AG04450 (cell line): ENCODE results near the gene DNAJB7. TPM values are rescaled to one million over a fixed set of nuclear protein-coding genes. Genes with fewer than 3 reads are reported as not detected.
"Not testable (repeated sequence)": the region's sequence is repeated elsewhere in the genome, so short reads cannot be mapped to it uniquely, and the experiment has no call there.

Experiments
- CTCF ChIA-PET: fragments of 300-600, 350-600 bp; formaldehyde crosslinking; extraction: SDS; loops from one replicate; lab custom pipeline; 2022; ENCODE audit warnings: antibody characterized with exemption, inconsistent platforms; lab: Charles Lee
- POLR2A ChIA-PET: fragments of 350-600 bp; formaldehyde crosslinking; extraction: SDS; loops from one replicate; lab custom pipeline; 2021; ENCODE audit warnings: antibody characterized with exemption, inconsistent platforms; lab: Yijun Ruan, JAX
- DNase-seq: peaks from one replicate; pipeline ENCODE4 v3.0.0-alpha.2; 2011; ENCODE audit warnings: low read depth, low spot score
- H3K27ac ChIP-seq: one replicate; pipeline ENCODE4 v1.5.1; 2012; ENCODE audit warnings: low read depth, low read length, control low read depth
- H3K27me3 ChIP-seq: one replicate; pipeline ENCODE4 v1.6.0; 2012; ENCODE audit warnings: low read length; ENCODE audit not compliant: control insufficient read depth, insufficient read depth
- H3K4me3 ChIP-seq: 2 replicates; pipeline ENCODE4 v1.5.1; 2011; ENCODE audit warnings: mild to moderate bottlenecking, low read depth, low read length, control low read depth
- H3K9me3 ChIP-seq: 2 replicates; pipeline ENCODE4 v1.5.1; 2012; ENCODE audit warnings: low read length; ENCODE audit not compliant: control insufficient read depth, insufficient read depth
- polyA plus RNA-seq: library from polyadenylated mRNA; depleted of rRNA; stranded (reverse); fragments of >200 nt; gene quantifications from 2 replicates; pipeline ENCODE4 v1.2.3, GENCODE V29; 2011
- TF ChIP-seq, protein P1 (sequence below): IDR thresholded peaks from 2 replicates; pipeline ENCODE4 v1.5.1; 2011; ENCODE audit warnings: low read depth, low read length, control low read depth, inconsistent platforms

Gene DNAJB7
- polyA plus RNA-seq, 1 experiment: not detected

DNA sequence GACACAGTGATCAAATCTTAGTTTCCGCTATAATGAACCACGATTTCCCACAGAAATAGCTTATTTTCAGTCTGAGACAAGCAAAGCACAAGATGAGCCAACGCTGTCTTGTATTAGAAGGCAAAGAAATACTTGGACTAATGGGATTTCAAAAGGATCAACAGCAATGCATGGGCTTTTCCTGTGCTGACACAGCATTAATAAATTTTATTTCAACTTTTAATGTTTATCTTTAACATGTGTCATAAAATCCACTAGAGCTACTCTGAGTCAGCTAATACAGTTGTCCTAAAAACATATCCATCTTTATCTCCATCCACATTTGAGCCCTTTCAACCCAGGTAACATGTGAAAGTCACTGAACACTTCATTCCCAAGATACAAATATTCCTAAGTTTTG is 27.3 kb downstream of the DNAJB7 start:
- H3K27ac ChIP-seq: no peak overlapping the region
- no peaks in the 10 kb centered on the region for H3K9me3 ChIP-seq
- POLR2A ChIA-PET: no interaction called here
- TF ChIP-seq, protein P1, sequence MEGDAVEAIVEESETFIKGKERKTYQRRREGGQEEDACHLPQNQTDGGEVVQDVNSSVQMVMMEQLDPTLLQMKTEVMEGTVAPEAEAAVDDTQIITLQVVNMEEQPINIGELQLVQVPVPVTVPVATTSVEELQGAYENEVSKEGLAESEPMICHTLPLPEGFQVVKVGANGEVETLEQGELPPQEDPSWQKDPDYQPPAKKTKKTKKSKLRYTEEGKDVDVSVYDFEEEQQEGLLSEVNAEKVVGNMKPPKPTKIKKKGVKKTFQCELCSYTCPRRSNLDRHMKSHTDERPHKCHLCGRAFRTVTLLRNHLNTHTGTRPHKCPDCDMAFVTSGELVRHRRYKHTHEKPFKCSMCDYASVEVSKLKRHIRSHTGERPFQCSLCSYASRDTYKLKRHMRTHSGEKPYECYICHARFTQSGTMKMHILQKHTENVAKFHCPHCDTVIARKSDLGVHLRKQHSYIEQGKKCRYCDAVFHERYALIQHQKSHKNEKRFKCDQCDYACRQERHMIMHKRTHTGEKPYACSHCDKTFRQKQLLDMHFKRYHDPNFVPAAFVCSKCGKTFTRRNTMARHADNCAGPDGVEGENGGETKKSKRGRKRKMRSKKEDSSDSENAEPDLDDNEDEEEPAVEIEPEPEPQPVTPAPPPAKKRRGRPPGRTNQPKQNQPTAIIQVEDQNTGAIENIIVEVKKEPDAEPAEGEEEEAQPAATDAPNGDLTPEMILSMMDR: no peak
- no peak for DNase-seq
- H3K4me3 ChIP-seq: no peak overlapping the region
- H3K27me3 ChIP-seq: no peaks in the 10 kb centered on the region
- CTCF ChIA-PET: no interaction called here

DNA sequence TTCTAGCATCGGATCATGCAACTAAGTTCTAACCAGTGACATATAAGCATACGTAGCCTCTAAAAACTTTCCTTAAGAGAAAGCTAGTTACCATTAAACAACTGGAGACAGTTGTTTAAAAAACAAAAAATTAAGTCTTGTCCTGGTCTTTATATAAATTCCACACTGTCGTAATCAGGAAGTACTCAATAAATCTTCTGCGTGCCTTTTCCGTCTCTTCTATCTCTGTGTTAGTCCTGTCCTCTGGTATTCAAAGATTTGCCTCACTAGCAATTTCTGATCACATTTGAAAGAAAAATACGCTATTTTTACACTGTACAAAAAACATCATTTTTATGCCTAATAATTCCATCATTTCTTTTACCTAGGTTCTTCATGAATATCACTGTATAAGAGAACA is 32.8 kb downstream of the DNAJB7 start:
- H3K4me3 ChIP-seq: no peak overlapping the region
- no peak for DNase-seq
- TF ChIP-seq, protein P1: no peak
- no peaks in the 10 kb centered on the region for H3K27me3 ChIP-seq
- no peaks in the 10 kb centered on the region for H3K9me3 ChIP-seq
- no peak overlapping the region for H3K27ac ChIP-seq
- ChIA-PET POLR2A (no interaction called here), CTCF (interaction anchor here (0.6 kb wide), 1 partner anchor 12 kb away, joined by 4 read pairs; no protein-coding TSS in a partner anchor)

DNA sequence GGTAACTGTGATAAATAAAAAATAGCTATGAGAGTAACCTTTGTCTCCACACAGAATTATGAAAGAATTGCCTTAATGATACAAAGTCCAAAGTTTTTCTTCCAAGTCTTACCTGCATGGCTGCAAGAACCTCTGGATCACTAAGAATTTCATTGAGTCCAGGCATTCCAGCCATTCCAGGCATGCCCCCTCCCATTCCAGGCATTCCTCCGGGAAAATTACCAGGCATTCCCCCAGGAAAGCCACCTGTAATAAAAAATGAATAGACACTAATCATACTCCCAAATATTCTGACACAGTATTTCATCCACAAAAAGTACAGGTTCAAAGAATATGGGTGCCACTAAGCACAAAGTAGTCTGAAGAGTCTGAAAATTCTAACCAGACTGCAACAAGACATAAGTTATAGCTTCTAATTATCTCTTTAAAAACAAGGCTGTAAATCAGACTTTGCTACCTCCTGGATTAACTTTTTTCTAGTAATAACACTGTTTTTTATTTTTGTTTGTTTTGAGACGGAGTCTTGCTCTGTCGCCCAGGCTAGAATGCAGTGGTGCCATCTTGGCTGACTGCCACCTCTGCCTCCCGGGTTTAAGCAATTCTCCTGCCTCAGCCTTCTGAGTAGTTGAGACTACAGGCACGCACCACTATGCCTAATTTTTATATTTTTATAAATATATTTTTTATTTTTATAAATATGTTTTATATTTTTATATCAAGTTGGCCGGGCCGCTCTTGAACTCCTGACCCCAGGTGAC is 34.8 kb downstream of the DNAJB7 start:
- no peak for DNase-seq
- H3K27ac ChIP-seq: no peak overlapping the region
- ChIA-PET CTCF (no interaction called here), POLR2A (no interaction called here)
- no peak overlapping the region for H3K4me3 ChIP-seq
- H3K27me3 ChIP-seq: no peaks in the 10 kb centered on the region
- H3K9me3 ChIP-seq: no peaks in the 10 kb centered on the region
- TF ChIP-seq, protein P1: no peak

DNA sequence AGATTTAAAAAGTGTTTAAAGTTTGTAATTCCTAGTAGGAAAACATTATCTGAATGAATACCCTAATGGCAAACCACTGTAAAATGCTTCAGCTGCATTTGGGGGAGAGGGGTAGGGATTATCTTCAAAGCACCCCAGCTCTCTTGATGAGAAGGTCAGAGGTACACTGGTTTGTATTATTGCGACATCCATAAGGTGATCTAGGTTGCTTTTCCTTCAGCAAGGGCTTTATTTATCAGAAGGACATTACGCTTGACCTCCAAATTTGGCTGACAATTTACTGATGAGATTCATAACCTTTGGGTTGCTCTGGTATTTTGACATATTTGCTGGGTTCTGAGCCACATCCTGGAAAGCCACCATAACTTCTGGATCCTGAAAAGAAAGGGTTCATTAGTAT is 35.6 kb downstream of the DNAJB7 start:
- DNase-seq, POLR2A ChIA-PET, H3K27me3 ChIP-seq, H3K27ac ChIP-seq, H3K9me3 ChIP-seq, CTCF ChIA-PET, H3K4me3 ChIP-seq: not testable (repeated sequence)

DNA sequence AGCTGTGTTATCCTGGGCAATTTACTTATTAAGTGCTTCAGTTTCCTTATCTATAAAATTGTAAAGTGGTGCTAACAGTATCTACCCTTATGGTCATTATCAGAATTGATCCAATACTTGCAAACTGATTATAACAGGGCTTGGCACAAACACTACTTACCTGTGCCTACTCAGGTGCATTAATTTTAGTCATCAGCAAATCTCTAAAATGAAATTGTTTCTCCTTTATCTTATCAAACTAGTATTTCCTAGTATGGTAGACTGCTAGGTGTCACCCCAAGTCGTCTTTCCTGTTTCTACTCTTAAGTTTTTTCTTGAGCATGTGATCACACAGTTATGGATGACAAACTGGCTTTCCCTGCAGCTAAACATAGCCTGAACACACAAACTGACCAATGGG is 38.5 kb downstream of the DNAJB7 start:
- POLR2A ChIA-PET: no interaction called here
- CTCF ChIA-PET: interaction anchor here (0.6 to 0.9 kb wide), 2 partner anchors 15 to 112 kb away, joined by 3 to 5 read pairs; no protein-coding TSS in a partner anchor
- Histone ChIP-seq H3K4me3 (no peak overlapping the region), H3K9me3 (no peaks in the 10 kb centered on the region), H3K27me3 (no peaks in the 10 kb centered on the region), H3K27ac (no peak overlapping the region)
- TF ChIP-seq, protein P1: no peak
- DNase-seq: no peak
